Myocyte (in vitro differentiated cells): ENCODE measurements around the gene HOXC4. TPM values are rescaled to one million over a fixed set of nuclear protein-coding genes. Genes with fewer than 3 reads are reported as not detected.

Experiments
- DNase-seq: peaks from one replicate; pipeline ENCODE4 v3.0.0-alpha.2; 2012; ENCODE audit warnings: low read depth
- total RNA-seq: library from RNA; depleted of rRNA; stranded (reverse); fragments of >200 nt; gene quantifications from 2 replicates; pipeline ENCODE4 v1.2.3, GENCODE V29; 2014

Gene HOXC4
- total RNA-seq, 1 donor from 2014 or later: 2.6 TPM

DNA sequence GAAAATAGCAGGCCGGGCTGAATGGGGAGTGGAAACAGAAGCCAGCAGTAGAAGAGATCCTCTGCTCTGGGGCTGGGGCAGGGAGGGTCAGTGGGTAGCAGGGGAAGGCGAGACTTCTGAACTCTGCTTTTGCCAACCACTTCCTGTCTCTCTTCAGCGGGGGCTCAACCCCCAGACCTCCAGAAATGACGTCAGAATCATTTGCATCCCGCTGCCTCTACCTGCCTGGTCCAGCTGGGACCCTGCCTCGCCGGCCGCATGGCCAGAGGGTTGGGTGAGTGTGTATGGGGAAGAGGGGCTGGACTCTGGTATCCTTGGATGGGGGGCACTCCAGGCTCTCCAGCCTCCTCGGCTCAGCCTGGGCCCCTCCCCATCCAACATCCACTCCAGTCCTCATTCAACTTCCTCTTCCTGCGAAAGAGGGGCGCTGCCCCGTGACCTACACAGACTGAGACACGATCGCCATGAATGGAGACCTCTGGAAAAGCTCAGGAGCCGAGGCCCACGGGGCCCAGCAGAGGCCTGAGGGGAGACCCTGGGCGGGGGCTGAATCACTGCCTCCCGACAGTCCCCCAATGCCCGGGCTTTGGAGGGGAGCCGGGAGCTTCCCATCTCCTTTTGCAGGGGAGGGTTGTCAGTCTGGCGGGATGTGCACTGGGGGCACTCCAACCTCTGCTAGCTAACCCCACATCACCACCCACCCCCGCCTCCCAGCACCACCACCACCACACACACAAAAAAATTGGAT lies 458 bp upstream of the HOXC4 start:
- DNase-seq: peak; percentile 45

GRCh38 chr12:54054742-54055194 lies 1.1 kb downstream of the HOXC4 start:
- DNase-seq: no peak

GRCh38 chr12:54055552-54055951 lies 1.9 kb downstream of the HOXC4 start:
- no peak for DNase-seq

GRCh38 chr12:54056110-54056509 lies 2.5 kb downstream of the HOXC4 start:
- DNase-seq: no peak

GRCh38 chr12:54058128-54058768 lies 4.6 kb downstream of the HOXC4 start:
- DNase-seq: no peak

DNA sequence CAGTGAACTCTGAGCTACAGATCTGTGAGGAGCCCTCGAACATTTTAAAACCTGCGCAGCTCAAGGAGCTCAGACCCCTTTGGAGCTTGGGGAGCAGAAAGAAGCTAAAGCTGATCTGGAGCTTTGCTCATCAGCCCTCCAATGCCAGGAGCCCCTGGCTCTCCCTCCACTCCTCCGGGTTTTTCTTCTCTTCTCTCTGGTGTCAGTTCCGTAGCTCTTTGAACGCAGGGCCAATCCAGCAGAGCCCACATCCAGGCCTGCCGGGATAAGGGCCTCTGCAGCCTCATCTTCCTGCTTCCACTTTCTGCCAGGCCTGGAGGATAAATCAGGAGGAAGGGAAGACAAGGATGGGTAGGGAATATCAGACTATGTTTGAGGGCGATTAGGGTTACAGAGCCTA lies 6.0 kb downstream of the HOXC4 start:
- DNase-seq: no peak

DNA sequence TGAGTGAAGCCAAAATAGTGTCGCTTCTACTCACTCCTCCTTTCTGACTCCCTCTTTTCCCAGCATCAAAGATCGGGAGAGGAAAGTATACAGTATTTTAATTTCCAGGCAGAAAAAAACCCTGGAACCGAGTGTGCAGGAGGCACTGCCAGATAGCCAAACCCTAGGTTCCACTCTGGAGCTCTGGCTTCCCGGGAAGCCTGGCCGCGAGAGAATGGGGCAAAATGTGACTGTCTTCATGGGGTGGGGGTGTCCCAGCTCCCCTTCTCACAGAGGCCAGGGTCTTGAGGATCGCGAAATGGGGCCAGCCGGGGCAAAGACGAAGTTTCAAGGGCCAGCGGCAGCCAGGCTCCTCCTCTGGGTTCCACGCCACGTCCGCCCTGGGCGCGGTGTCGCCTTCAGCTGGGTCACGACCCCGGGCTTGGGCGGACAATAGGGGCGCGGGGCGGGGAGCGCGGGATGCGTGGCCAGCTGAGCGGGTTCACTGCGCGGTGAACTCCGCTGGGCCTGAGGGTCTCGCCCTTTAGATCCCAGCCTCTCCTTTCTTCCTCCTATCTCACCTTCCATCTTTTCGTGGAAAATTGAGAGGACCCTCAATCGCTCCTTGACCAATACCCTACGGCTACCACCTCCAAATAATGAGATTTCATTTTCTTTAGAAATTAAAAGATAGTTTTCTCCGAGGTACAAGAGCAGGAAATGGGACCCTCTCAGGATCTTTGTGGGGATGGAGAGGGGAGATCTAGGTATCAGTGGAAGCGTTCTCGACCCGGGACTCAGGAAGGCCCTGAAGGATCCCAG lies 6.7 kb downstream of the HOXC4 start:
- no peak for DNase-seq

GRCh38 chr12:54060975-54061778 lies 7.5 kb downstream of the HOXC4 start:
- DNase-seq: no peak

DNA sequence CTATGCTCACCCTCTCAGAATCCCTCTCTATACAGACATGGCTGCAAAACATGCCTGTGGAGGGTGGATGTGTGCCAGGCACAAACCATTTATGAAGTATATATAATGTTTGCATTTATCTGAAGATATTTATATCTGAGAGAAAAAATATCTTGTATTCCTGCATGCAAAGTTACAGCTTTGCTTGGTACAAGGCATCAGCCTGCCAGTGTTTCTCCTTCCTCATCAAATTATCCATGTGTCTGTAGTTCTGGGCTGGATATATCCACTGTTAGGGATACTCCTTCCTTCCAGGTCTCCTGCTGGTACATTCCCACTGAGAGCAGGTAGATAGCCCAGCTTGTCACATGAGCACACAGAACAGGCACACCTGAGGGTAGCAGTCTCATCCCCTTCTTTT lies 12.0 kb downstream of the HOXC4 start:
- no peak for DNase-seq

GRCh38 chr12:54066408-54066807 lies 12.8 kb downstream of the HOXC4 start:
- DNase-seq: no peak

GRCh38 chr12:54068418-54069070 lies 14.9 kb downstream of the HOXC4 start:
- DNase-seq: no peak

DNA sequence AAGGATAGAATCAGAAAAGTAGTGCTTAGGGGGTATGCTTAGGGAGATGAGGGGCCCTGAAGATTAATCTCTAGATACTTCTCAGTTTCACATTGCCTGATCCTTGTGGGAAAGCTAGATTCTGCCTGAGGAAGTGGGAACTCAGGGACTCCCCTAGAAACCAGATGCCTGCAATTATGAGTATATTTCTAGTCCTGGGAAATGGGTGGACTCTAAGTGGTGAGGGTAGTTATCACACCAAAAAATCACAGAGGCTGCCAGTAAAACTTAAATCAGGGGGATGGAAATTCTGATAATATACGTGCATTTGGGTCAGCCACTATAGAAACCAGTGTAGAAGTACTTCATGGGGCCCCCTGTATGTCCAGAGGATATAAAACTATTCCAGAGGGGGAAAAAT lies 18.3 kb downstream of the HOXC4 start:
- no peak for DNase-seq

- DNase-seq: no peak
Observed at GRCh38 chr12:54074308-54074707, 20.7 kb downstream of the HOXC4 start.

DNA sequence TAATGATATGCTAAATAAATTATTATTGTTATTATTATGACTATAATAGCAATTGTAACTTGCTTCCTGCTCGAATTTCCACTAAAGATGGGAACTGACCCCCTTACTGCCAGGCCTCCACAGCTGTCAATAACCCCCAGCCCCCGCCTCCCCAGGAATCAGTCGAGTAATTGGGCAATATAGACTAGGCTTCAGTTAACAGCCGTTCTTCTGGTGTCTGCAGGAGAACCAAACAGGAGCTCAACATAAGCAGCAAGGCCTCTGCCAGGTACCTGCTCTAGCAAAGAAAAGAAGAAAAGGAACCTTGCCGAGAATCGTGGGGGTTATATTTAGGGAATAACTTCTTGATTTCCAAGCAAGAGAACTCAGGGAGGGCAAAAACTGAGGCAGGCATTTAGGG lies 21.8 kb downstream of the HOXC4 start:
- DNase-seq: no peak

- DNase-seq: no peak
Observed at GRCh38 chr12:54075974-54076373, 22.3 kb downstream of the HOXC4 start.

- DNase-seq: peak; percentile 41
Observed at GRCh38 chr12:54077843-54078242, 24.2 kb downstream of the HOXC4 start.

DNA sequence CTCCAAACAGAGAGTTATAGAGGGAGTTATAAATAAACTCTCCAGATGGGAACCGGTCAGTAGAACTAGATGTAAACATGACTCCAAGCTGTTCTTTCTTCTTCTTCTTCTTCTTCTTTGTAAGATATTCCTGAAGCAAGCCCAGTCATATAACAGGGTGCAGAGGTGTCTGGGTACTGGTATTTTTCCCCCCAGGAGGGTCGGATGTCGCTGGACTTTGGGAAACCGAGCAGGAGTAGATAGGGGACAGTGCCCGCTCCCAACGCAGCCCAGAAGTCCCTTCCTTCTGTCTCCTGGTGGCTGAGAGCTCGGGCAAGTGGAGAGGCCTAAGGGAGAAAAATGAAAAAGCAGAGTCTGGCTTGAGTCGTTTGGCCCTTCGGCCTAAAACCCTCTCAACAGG lies 25.5 kb downstream of the HOXC4 start:
- DNase-seq: peak; percentile 63

DNA sequence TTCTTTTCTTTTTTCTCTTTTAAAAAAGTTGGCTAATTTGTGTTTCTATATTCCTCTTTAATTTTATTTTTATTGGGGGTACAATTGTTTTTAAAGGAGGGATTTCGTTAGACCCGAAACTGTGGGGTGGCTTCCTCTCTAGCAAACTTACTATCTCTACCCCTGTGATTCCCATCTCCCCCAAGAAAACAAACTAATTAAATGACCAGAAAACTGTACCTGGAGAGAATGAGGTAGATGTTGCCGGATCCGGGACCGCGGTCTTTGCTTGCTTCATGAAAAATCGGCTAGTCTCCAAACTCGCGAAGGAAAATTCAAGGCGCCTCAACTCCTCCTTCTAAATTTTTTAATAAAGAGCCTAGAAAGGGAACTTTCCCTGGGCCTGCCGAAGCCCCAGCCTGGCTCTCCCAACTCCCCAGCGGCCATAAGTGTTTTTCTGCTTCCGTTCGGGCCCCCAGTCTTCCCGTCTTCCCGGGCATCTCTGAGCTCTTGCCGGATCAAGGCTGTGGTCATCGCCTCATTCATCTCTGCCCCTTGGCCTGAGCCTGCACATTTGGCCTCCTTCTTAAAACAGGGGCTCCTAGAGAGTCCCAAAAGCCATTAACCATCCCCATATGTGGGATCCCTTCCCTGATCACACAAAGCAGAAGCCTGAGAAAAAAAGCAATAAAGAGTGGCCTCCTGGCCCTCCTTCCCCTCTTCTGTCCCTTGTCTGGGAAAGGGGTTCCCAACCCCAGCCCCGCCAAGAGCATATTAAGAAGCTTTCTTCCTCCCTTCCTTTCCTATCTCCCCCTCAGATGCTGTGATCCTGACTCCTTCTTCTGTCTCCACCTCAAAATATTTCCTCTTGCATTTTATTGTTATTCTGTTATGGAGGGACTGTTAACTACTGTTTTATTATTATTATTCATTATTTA lies 26.6 kb downstream of the HOXC4 start:
- DNase-seq: peak; percentile 62

DNA sequence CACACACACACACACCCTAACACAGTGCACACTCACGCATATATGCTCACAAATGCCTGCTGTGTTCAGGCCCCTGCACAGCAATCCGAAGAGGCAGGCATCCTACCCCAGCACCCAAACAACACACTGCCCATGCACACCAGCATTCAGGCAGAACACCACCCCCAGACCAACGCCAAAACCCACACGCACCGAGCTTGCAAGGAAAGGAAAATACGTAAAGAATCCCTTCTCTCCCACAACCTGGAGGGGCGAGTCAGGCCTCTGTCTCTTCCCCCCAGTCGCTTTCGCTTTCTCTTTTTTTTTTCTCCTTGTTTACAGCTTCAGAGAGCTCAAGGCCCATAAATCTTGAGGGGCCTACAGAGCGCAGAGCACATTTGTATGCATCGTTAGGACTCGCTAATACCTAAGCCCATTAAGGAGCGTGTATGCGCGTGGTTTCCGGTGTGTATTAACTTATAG lies 27.4 kb downstream of the HOXC4 start:
- peak; percentile 57 for DNase-seq
